Small intestine (tissue), 7 donors: Measurements from ENCODE around the gene KLHL28. TPM values are rescaled to one million over a fixed set of nuclear protein-coding genes. Genes with fewer than 3 reads are reported as not detected.

ENCODE experiments used
- DNase-seq, 2 donors: peaks; one replicate each; pipeline versions ENCODE4 v3.0.0 to v3.0.0-alpha.2; 2013
- FAIRE-seq: peaks from 2 replicates; lab custom pipeline; 2012; peaks lifted over from hg19 to GRCh38; lab: Jason Lieb, UNC
- H3K27ac ChIP-seq, 3 donors: one replicate each; pipeline ENCODE4 v1.5.1; 2013; ENCODE audit warnings: low read length in 2 of 3, mild to moderate bottlenecking in 2 of 3, control low read depth in 1 of 3, inconsistent platforms in 1 of 3, low read depth in 1 of 3, moderate library complexity in 1 of 3
- H3K27me3 ChIP-seq, 3 donors: one replicate each; pipeline ENCODE4 v1.6.1; 2013; ENCODE audit warnings: low read length in 3 of 3, inconsistent platforms in 1 of 3; ENCODE audit not compliant: control insufficient read depth in 3 of 3, insufficient read depth in 3 of 3
- H3K36me3 ChIP-seq, 3 donors: one replicate each; pipeline ENCODE4 v1.6.1; 2013; ENCODE audit warnings: low read length in 3 of 3, inconsistent platforms in 1 of 3, low read depth in 1 of 3, mild to moderate bottlenecking in 1 of 3, moderate library complexity in 1 of 3; ENCODE audit not compliant: control insufficient read depth in 3 of 3, insufficient read depth in 2 of 3
- H3K4me1 ChIP-seq, 3 donors: one replicate each; pipeline ENCODE4 v1.6.1; 2013; ENCODE audit warnings: low read length in 2 of 3, inconsistent platforms in 1 of 3, low read depth in 1 of 3, mild to moderate bottlenecking in 1 of 3, moderate library complexity in 1 of 3; ENCODE audit not compliant: control insufficient read depth in 3 of 3, insufficient read depth in 2 of 3
- H3K4me3 ChIP-seq, 3 donors: one replicate each; pipeline ENCODE4 v1.5.1; 2013; ENCODE audit warnings: low read length in 3 of 3, control low read depth in 1 of 3, inconsistent platforms in 1 of 3, low read depth in 1 of 3, mild to moderate bottlenecking in 1 of 3, moderate library complexity in 1 of 3
- H3K9me3 ChIP-seq, 2 donors: one replicate each; pipeline ENCODE4 v1.6.1; 2013; ENCODE audit warnings: low read depth in 1 of 2, low read length in 1 of 2; ENCODE audit not compliant: control insufficient read depth in 2 of 2, insufficient read depth in 1 of 2
- WGBS, 3 donors: extraction: QIAGEN DNeasy Blood & Tissue Kit; methylation state at CpG; one replicate each; pipeline ENCODE4 v1.1.7; 2013; 5-methylcytosine and 5-hydroxymethylcytosine counted together
- polyA plus RNA-seq, 4 donors: library from polyadenylated mRNA; stranded (reverse) in 3 of 4; unstranded in 1 of 4; fragments of 200-250 nt in 3 of 4; fragments of 120-200 nt in 1 of 4; gene quantifications; one replicate each; pipeline versions ENCODE4 v1.2.1 to v1.2.3, GENCODE V29; 2013
- donor health status: healthy with polysubstance abuse.
- donor health status: control.
- donor health status: control.
- donor health status: Bipolar disorder and iron deficiency.
- donor health status: healthy.

The KLHL28 gene
- polyA plus RNA-seq, 4 donors, result 2.7 to 15.3 (median 3.0) TPM

DNA sequence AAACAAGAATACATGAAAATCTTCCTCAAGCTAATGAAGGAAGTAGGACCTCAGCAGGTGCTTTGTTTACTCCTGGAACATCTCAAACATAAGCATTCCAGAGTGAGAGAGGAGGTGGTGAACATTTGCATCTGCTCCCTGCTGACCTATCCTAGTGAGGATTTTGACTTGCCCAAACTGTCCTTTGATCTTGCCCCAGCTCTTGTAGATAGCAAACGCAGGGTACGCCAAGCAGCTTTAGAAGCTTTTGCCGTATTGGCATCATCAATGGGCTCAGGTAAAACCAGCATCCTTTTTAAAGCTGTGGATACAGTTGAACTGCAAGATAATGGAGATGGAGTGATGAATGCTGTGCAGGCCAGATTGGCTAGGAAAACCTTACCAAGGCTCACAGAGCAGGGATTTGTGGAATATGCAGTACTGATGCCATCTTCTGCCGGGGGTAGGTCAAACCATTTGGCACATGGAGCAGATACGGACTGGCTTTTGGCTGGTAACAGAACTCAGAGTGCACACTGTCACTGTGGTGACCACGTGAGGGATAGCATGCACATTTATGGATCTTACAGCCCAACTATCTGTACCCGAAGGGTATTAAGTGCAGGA lies 2.1 kb upstream of the KLHL28 start:
- H3K4me1 ChIP-seq, result peaks cover 2 to 24% (median 10%) of the 10 kb centered on the region in 3 donors
- WGBS, 3 donors, result 11 to 25% (median 19%) methylated on average over 7 of the region's 7 CpGs
- peaks cover 0 to 2% of the 10 kb centered on the region in 2 donors for H3K9me3 ChIP-seq
- no peak for FAIRE-seq
- peak overlapping the region in 2 of 3 donors; percentile 92 to 97 for H3K4me3 ChIP-seq
- H3K27me3 ChIP-seq, result no peaks in the 10 kb centered on the region
- peak; percentile 10 to 22 for DNase-seq
- H3K36me3 ChIP-seq, result peaks cover 0 to 5% (median 0%) of the 10 kb centered on the region in 3 donors
- peak overlapping the region in 1 of 3 donors; percentile 88 for H3K27ac ChIP-seq

DNA sequence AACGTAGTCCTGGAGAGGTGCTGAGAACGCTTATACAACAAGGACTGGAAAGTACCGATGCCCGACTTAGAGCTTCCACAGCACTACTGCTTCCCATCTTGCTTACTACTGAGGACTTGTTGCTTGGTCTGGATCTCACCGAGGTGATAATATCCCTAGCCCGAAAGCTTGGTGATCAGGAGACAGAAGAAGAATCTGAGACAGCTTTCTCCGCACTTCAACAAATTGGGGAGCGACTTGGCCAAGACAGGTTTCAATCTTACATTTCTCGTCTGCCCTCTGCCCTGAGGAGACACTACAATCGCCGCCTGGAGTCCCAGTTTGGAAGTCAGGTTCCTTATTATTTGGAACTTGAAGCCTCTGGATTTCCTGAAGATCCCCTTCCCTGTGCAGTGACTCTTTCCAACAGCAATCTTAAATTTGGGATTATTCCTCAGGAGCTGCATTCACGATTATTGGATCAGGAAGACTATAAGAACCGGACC lies 1.3 kb upstream of the KLHL28 start:
- peak overlapping the region; percentile 73 to 97 (median 92) for H3K4me3 ChIP-seq
- FAIRE-seq (no peak), DNase-seq (peak; percentile 9 to 14)
- no peaks in the 10 kb centered on the region for H3K27me3 ChIP-seq
- H3K9me3 ChIP-seq, result no peaks in the 10 kb centered on the region
- WGBS, 3 donors, result 7 to 17% (median 11%) methylated on average over 13 of the region's 13 CpGs
- peak overlapping the region in 2 of 3 donors; percentile 87 to 88 for H3K27ac ChIP-seq
- H3K36me3 ChIP-seq, result peaks cover 0 to 3% (median 0%) of the 10 kb centered on the region in 3 donors
- H3K4me1 ChIP-seq, result peaks cover 2 to 22% (median 10%) of the 10 kb centered on the region in 3 donors

DNA sequence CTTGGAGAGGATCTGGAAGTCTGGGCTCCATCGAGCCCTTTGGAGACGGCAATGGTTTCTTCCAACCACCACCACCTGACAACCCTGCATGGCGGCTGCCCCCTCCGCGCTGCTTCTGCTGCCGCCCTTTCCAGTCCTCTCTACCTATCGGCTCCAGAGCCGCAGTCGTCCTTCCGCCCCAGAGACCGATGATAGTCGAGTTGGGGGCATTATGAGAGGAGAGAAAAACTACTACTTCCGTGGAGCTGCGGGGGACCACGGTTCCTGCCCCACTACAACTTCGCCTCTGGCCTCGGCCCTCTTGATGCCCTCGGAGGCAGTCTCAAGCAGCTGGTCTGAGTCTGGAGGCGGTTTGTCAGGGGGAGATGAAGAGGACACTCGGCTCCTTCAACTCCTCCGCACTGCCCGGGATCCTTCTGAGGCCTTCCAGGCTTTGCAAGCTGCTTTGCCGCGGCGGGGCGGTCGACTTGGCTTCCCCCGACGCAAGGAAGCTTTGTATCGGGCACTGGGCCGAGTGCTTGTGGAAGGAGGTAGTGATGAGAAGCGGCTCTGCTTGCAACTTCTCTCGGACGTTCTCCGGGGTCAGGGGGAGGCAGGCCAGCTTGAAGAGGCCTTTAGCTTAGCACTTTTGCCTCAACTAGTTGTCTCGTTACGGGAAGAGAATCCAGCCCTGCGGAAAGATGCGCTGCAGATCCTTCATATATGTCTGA lies 742 bp upstream of the KLHL28 start:
- Histone ChIP-seq H3K27me3 (no peaks in the 10 kb centered on the region), H3K4me1 (peaks cover 1 to 22% (median 10%) of the 10 kb centered on the region in 3 donors), H3K9me3 (no peaks in the 10 kb centered on the region), H3K36me3 (peaks cover 0 to 3% (median 0%) of the 10 kb centered on the region in 3 donors), H3K4me3 (peak overlapping the region; percentile 73 to 97 (median 92)), H3K27ac (peak overlapping the region; percentile 73 to 88 (median 87))
- FAIRE-seq (no peak), DNase-seq (peak in 1 of 2 donors; percentile 34)
- WGBS, 3 donors, result 2 to 4% (median 3%) methylated on average over 39 of the region's 39 CpGs

DNA sequence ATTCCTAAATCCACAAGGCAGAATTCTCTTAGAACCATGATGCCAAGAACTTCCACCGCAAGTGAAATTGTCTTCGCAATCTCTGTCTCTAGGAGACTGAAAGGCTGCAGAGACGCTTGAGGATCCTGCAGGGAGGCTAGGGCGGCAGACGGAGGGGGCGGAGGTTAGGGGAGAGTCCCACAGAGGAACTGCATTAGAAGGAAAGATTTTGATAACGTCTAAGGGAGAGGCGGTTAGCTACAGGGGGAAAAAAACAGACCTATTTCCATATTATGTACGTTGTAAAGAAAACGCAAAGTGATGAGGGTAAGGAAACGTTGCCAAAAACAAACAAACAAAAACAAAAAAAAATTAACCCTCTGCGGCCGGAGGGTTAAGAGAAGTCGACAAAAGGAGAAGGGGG lies 595 bp downstream of the KLHL28 start:
- Histone ChIP-seq H3K36me3 (no peaks in the 10 kb centered on the region), H3K27me3 (no peaks in the 10 kb centered on the region), H3K4me1 (peaks cover 0 to 14% (median 10%) of the 10 kb centered on the region in 3 donors), H3K4me3 (peak overlapping the region; percentile 54 to 97 (median 75)), H3K27ac (peak overlapping the region; percentile 87 to 99 (median 94)), H3K9me3 (no peaks in the 10 kb centered on the region)
- DNase-seq (peak; percentile 72 to 78), FAIRE-seq (no peak)
- 0% methylated on average over 14 of the region's 14 CpGs for WGBS, 3 donors

DNA sequence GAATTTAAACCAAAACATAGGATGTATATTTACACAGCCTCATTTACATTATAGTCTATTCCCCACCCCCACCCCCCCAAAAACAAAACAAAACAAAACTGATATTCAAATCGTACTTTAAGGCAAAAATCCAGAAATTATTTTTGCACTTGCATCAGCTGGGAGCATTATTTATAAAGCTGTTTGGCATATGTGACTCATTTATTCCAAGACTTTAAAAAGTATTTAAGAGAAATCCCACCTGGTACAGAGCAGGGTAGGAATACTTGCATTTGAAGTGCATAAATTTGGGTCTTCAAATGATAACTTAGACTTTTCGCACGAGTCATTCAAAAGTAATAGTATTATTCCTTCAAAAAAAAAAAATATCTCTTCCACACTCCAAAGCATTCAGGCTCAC lies 1.1 kb downstream of the KLHL28 start:
- 1 to 3% (median 3%) methylated on average over 3 of the region's 3 CpGs for WGBS, 3 donors

DNA sequence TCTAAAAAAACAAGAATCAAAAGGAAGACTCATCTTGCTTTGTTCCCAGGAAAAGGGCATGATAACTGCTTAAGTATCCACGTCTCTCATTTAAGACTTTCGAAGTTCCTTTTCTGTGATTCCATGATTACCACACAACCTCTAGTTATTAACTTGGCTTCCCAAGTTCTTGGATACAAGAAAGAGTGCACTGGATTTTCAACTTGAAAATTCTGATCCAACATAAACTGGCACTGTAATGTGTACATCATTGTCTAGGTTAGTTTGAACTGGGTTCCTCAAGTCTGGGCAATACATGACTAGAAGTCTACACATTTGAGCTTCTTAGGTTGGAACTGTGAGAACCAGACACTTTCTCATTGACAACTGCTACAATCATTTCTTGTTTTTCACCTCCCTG lies 1.6 kb downstream of the KLHL28 start:
- WGBS, 3 donors, result 21 to 37% (median 32%) methylated on average over 2 of the region's 2 CpGs
- H3K4me3 ChIP-seq, result peak overlapping the region in 2 of 3 donors; percentile 75 to 97
- peaks cover 0 to 3% (median 0%) of the 10 kb centered on the region in 3 donors for H3K36me3 ChIP-seq
- H3K4me1 ChIP-seq, result peaks cover 0 to 14% (median 10%) of the 10 kb centered on the region in 3 donors
- H3K9me3 ChIP-seq, result no peaks in the 10 kb centered on the region
- FAIRE-seq (no peak), DNase-seq (peak; percentile 9 to 23)
- H3K27me3 ChIP-seq, result no peaks in the 10 kb centered on the region
- peak overlapping the region in 1 of 3 donors; percentile 99 for H3K27ac ChIP-seq

More for the DNA sequence above, 1.1 kb downstream of the KLHL28 start:
- Histone ChIP-seq H3K4me1 (peaks cover 0 to 14% (median 10%) of the 10 kb centered on the region in 3 donors), H3K9me3 (no peaks in the 10 kb centered on the region), H3K27me3 (no peaks in the 10 kb centered on the region), H3K36me3 (no peaks in the 10 kb centered on the region), H3K27ac (peak overlapping the region in 2 of 3 donors; percentile 94 to 99), H3K4me3 (peak overlapping the region; percentile 54 to 97 (median 75))
- DNase-seq (no peak), FAIRE-seq (no peak)

DNA sequence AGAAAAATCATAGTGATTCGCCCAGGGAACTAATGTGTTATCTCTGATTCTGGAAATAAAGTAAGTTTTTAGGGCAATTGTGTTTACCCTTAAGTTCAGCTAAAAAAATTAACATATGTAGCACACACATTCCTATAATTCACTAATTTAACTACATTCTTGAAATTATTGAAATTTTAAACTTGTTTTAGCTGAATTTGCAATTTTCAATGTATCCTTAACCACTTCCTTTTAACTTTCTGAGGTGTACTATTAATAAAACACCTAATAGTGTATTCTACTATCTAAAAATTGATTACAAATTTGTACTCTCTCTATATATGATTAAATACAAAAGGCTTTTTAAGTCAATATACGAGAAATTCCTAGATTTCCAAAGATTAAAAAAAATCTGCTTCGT lies 2.2 kb downstream of the KLHL28 start:
- Histone ChIP-seq H3K9me3 (no peaks in the 10 kb centered on the region), H3K27me3 (no peaks in the 10 kb centered on the region), H3K27ac (no peak overlapping the region), H3K4me1 (peaks cover 0 to 14% (median 10%) of the 10 kb centered on the region in 3 donors), H3K4me3 (no peak overlapping the region), H3K36me3 (peaks cover 0 to 3% (median 0%) of the 10 kb centered on the region in 3 donors)
- FAIRE-seq (peak; percentile 39), DNase-seq (no peak)
- WGBS, 3 donors, result 57 to 73% (median 72%) methylated on average over 3 of the region's 3 CpGs

DNA sequence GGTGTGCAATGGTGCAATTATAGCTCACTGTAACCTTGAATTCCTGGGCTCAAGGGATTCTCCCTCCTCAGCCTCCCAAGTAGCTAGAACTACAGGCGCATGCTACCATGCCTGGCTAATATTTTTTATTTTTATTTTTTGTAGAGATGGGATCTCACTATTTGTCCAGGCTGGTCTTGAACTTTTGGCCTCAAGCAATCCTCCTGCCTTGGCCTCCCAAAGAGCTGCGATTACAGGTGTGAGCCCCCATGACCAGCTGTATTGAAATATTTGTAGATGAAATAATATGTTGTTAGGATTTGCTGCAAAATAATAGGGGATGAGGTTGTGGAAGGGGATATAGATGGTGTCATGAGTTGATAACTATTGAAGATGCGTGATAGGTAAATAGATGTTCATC lies 4.9 kb downstream of the KLHL28 start:
- no peak overlapping the region for H3K4me3 ChIP-seq
- peaks cover 0 to 6% (median 2%) of the 10 kb centered on the region in 3 donors for H3K36me3 ChIP-seq
- no peaks in the 10 kb centered on the region for H3K9me3 ChIP-seq
- no peak for FAIRE-seq
- peaks cover 0 to 4% (median 2%) of the 10 kb centered on the region in 3 donors for H3K4me1 ChIP-seq
- DNase-seq, result no peak
- no peak overlapping the region for H3K27ac ChIP-seq
- H3K27me3 ChIP-seq, result no peaks in the 10 kb centered on the region
- 95 to 99% (median 98%) methylated on average over 3 of the region's 3 CpGs for WGBS, 3 donors
